Fibroblast of lung (primary cell): ENCODE results near the gene PSAP. TPM values are rescaled to one million over a fixed set of nuclear protein-coding genes. Genes with fewer than 3 reads are reported as not detected.
A peak's percentile ranks its signal among the peaks of the same experiment; 100 is the strongest.
"Not testable (repeated sequence)": the region's sequence is repeated elsewhere in the genome, so short reads cannot be mapped to it uniquely, and the experiment has no call there.

Experiments used
- DNase-seq, 2 donors: peaks; one replicate each; pipeline versions ENCODE4 v3.0.0 to v3.0.0-alpha.2; 2010; ENCODE audit warnings: low read depth in 2 of 2
- H2AFZ ChIP-seq: 2 replicates; pipeline ENCODE4 v1.5.1; 2012; ENCODE audit warnings: low read length, control low read depth, inconsistent platforms
- H3K27ac ChIP-seq: 2 replicates; pipeline ENCODE4 v1.5.1; 2011; ENCODE audit warnings: low read length, control low read depth; ENCODE audit not compliant: insufficient read depth
- H3K27me3 ChIP-seq: 2 replicates; pipeline ENCODE4 v1.5.1; 2011; ENCODE audit warnings: mild to moderate bottlenecking, low read length; ENCODE audit not compliant: control insufficient read depth, insufficient read depth
- H3K36me3 ChIP-seq: 2 replicates; pipeline ENCODE4 v1.5.1; 2011; ENCODE audit warnings: low read length; ENCODE audit not compliant: control insufficient read depth, insufficient read depth
- H3K4me1 ChIP-seq: 2 replicates; pipeline ENCODE4 v1.5.1; 2011; ENCODE audit warnings: low read length; ENCODE audit not compliant: control insufficient read depth, insufficient read depth; ENCODE audit errors: extremely low read depth
- H3K4me2 ChIP-seq: 2 replicates; pipeline ENCODE4 v1.5.1; 2011; ENCODE audit warnings: low read length, control low read depth; ENCODE audit not compliant: insufficient read depth; ENCODE audit errors: extremely low read depth
- H3K4me3 ChIP-seq, 4 experiments: fragments of 200-600 bp in 1 of 4; sonication (generic) in 1 of 4; replicated peaks in 1 of 4; 2 replicates each; pipeline ENCODE4 v1.5.1; 2011 to 2016; ENCODE audit warnings: low read length in 4 of 4, low read depth in 3 of 4, mild to moderate bottlenecking in 3 of 4, control low read depth in 2 of 4, inconsistent platforms in 1 of 4, mixed read lengths in 1 of 4; ENCODE audit not compliant: insufficient read depth in 1 of 4; ENCODE audit errors: control extremely low read depth in 1 of 4
- H3K79me2 ChIP-seq: 2 replicates; pipeline ENCODE4 v1.5.1; 2012; ENCODE audit warnings: mild to moderate bottlenecking, low read length, inconsistent platforms; ENCODE audit not compliant: control insufficient read depth, insufficient read depth
- H3K9ac ChIP-seq: 2 replicates; pipeline ENCODE4 v1.5.1; 2011; ENCODE audit warnings: mild to moderate bottlenecking, low read length, control low read depth; ENCODE audit not compliant: insufficient read depth
- H3K9me3 ChIP-seq: 2 replicates; pipeline ENCODE4 v1.5.1; 2012; ENCODE audit warnings: low read depth, low read length; ENCODE audit not compliant: control insufficient read depth, insufficient read depth
- H4K20me1 ChIP-seq: 2 replicates; pipeline ENCODE4 v1.5.1; 2011; ENCODE audit warnings: low read length; ENCODE audit not compliant: control insufficient read depth, insufficient read depth; ENCODE audit errors: extremely low read depth
- CTCF ChIP-seq, 2 donors: IDR thresholded peaks in 1 of 2; conservative IDR thresholded peaks in 1 of 2; 1 replicate in 1 of 2; 2 replicates in 1 of 2; pipeline ENCODE4 v1.5.1; 2011 to 2012; ENCODE audit warnings: low read length in 2 of 2, control low read depth in 1 of 2, inconsistent platforms in 1 of 2, low read depth in 1 of 2, mild to moderate bottlenecking in 1 of 2
- EZH2 ChIP-seq: IDR thresholded peaks from 2 replicates; pipeline ENCODE4 v1.5.1; 2012; ENCODE audit warnings: low read length, control low read depth, mild to moderate bottlenecking; ENCODE audit errors: missing control alignments
- polyA minus RNA-seq: library from RNA; depleted of rRNA, polyadenylated mRNA; stranded (reverse); fragments of >200 nt; gene quantifications from 2 replicates; pipeline ENCODE4 v1.2.3, GENCODE V29; 2011; ENCODE audit warnings: low replicate concordance
- polyA plus RNA-seq, 2 donors: library from polyadenylated mRNA; depleted of rRNA in 1 of 2; stranded (reverse) in 1 of 2; unstranded in 1 of 2; fragments of >200 nt; gene quantifications; 2 replicates each; pipeline ENCODE4 v1.2.1, GENCODE V29; 2011 to 2012; ENCODE audit warnings: missing spikeins in 1 of 2
- total RNA-seq: library from RNA; depleted of rRNA; stranded (reverse); fragments of >200 nt; gene quantifications from 2 replicates; pipeline ENCODE4 v1.2.1, GENCODE V29; 2014

The PSAP gene
- total RNA-seq (1,180 and 1,808 TPM in 2 replicates), polyA plus RNA-seq (967 and 1,566 TPM in 2 replicates), polyA minus RNA-seq (530 and 547 TPM in 2 replicates)
- polyA plus RNA-seq (2012): 630 and 1,072 TPM in 2 replicates

DNA sequence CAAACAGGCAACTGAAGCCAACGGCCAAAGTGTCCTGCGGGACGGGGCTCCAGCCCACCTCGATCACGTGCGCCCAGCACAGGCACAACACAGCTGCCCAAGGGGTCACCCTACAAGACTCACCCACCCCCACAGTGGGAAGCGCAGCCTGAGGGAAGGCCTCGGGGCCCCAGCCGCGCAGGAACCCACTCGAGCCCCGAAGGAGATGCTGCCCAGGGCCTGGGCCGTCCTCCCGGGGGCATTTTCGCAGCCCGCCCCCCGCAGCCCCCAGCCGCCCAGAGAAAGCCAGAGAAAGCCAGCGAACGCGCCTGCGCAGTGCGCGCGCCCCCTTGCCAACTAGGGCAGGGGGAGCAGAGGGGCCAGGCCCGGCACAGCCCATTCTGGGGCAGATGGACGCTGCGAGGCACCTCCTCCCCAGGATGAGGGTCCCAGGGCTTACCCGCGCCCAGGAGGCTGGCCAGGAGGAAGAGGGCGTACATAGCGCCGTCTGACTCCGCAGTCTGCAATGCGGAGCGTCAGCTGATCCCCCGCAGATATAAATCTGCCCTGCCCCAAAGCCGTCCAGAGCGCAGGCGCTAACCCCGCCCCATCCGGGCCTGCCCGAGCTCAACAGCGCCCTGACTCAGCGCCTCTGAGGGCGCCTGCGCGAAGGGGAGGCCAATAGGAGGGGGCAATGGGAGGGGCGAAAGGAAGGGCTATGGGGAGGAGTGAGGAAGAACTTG lies at the start of gene PSAP:
Gene PSAP (minus strand): TSS at position 509 of the 722 bp plus-strand sequence. CDS start 30 bp downstream, at position 479.
- Histone ChIP-seq H3K9me3 (no peaks in the 10 kb centered on the region), H3K79me2 (peaks cover 50% of the 10 kb centered on the region), H4K20me1 (no peaks in the 10 kb centered on the region), H2AFZ (no peak within 1 kb of the TSS), H3K4me1 (peaks cover 9% of the 10 kb centered on the region), H3K4me3 (peak within 1 kb of the TSS; percentile 82 to 99 (median 92)), H3K4me2 (peak within 1 kb of the TSS; percentile 83), H3K27ac (peak within 1 kb of the TSS; percentile 92), H3K9ac (peak within 1 kb of the TSS; percentile 94), H3K27me3 (no peaks in the 10 kb centered on the region), H3K36me3 (no peaks in the 10 kb centered on the region)
- DNase-seq: peak; percentile 96 to 98
- TF ChIP-seq EZH2: no peak
- TF ChIP-seq CTCF (conservative IDR thresholded peaks at IDR 0.05 in 1 of 2, IDR thresholded peaks at IDR 0.05 in 1 of 2; ENCODE audit: low read depth in 1 of 2, low read length in 2 of 2): no peak

DNA sequence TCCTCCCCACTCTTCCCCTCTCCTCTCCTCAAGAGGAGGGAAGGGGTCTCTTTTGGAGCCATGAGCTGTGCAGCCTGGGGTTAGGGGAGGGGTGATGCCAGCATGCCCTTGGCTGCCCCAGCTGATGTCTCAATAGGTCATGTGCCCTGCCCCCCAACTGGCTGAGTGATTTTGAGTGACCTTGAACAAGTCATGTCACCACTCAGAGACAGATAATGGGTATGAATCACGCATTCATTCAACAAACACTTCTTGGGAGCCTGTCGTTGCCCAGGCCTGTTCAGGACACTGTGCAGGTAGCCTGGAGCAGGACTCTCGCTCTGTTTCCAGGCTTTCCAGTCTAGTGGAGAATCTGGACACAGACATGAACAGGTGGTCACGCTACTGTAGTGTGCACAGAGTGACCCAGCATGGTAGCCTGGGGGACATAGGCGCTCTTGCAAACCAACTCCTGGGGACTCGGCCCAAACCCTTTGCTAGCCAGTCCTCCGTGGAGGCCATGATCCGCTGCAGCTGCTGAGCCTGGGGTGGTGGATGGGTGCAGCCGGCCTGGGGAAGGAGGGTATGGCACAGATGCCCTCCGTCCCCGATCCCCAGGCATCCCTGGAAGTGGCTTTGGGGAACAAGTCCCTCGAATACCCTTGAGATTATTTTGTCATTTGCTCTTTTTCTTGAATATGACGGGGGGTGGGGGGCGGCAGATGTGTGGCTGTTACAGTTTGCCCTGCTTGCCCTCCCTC lies 49.6 kb upstream of the PSAP start:
- no peaks in the 10 kb centered on the region for H3K36me3 ChIP-seq
- no peak overlapping the region for H3K9ac ChIP-seq
- H3K4me2 ChIP-seq: no peak overlapping the region
- H2AFZ ChIP-seq: no peak overlapping the region
- no peaks in the 10 kb centered on the region for H3K4me1 ChIP-seq
- no peak overlapping the region for H3K27ac ChIP-seq
- TF ChIP-seq EZH2 (no peak), CTCF (conservative IDR thresholded peaks at IDR 0.05 in 1 of 2, IDR thresholded peaks at IDR 0.05 in 1 of 2; ENCODE audit: low read depth in 1 of 2, low read length in 2 of 2) (no peak)
- H3K79me2 ChIP-seq: no peaks in the 10 kb centered on the region
- no peaks in the 10 kb centered on the region for H4K20me1 ChIP-seq
- no peaks in the 10 kb centered on the region for H3K9me3 ChIP-seq
- no peaks in the 10 kb centered on the region for H3K27me3 ChIP-seq
- H3K4me3 ChIP-seq: no peak overlapping the region
- DNase-seq: no peak

- H3K4me2 ChIP-seq: no peak overlapping the region
- no peaks in the 10 kb centered on the region for H3K4me1 ChIP-seq
- H3K79me2 ChIP-seq: no peaks in the 10 kb centered on the region
- H3K36me3 ChIP-seq: no peaks in the 10 kb centered on the region
- no peak overlapping the region for H3K9ac ChIP-seq
- TF ChIP-seq EZH2 (no peak), CTCF (conservative IDR thresholded peaks at IDR 0.05 in 1 of 2, IDR thresholded peaks at IDR 0.05 in 1 of 2; ENCODE audit: low read depth in 1 of 2, low read length in 2 of 2) (no peak)
- H3K9me3 ChIP-seq: no peaks in the 10 kb centered on the region
- no peak for DNase-seq
- no peak overlapping the region for H3K4me3 ChIP-seq
- H4K20me1 ChIP-seq: no peaks in the 10 kb centered on the region
- H3K27me3 ChIP-seq: no peaks in the 10 kb centered on the region
- H3K27ac ChIP-seq: no peak overlapping the region
- no peak overlapping the region for H2AFZ ChIP-seq
These were observed 48.8 kb upstream of the PSAP start for GRCh38 chr10:71899665-71900412.

GRCh38 chr10:71898346-71898745 lies 47.3 kb upstream of the PSAP start:
- H2AFZ ChIP-seq, H3K9ac ChIP-seq, H3K27me3 ChIP-seq, H3K4me1 ChIP-seq, DNase-seq, H3K36me3 ChIP-seq, H3K4me2 ChIP-seq, H3K4me3 ChIP-seq, H3K9me3 ChIP-seq, H3K27ac ChIP-seq, H3K79me2 ChIP-seq, H4K20me1 ChIP-seq: not testable (repeated sequence)
